Right forelimb (tissue), 1 donor: ENCODE data around the gene GOLGA2.

Source experiments
- DNase-seq: peaks from one replicate; pipeline ENCODE4 v3.0.0-alpha.2; 2018

Gene GOLGA2

DNA sequence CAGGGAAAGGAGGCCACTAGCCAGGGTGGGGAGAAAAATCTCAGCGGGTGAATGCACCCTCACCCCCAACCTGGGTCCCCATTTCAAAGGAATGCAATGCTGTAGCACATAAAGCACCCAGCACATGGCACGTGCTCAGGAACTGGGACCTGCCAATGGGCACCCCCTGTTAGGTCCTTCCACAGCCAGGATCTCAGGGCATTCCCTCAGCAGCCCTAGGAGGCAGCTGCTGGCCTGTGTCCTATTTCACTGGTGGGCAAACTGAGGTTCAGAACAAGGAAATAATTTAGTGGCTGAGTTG, 63.9 kb downstream of the GOLGA2 start:
- DNase-seq = no peak

GRCh38 chr9:128211186-128211980, 64.4 kb downstream of the GOLGA2 start:
- DNase-seq = no peak

DNA sequence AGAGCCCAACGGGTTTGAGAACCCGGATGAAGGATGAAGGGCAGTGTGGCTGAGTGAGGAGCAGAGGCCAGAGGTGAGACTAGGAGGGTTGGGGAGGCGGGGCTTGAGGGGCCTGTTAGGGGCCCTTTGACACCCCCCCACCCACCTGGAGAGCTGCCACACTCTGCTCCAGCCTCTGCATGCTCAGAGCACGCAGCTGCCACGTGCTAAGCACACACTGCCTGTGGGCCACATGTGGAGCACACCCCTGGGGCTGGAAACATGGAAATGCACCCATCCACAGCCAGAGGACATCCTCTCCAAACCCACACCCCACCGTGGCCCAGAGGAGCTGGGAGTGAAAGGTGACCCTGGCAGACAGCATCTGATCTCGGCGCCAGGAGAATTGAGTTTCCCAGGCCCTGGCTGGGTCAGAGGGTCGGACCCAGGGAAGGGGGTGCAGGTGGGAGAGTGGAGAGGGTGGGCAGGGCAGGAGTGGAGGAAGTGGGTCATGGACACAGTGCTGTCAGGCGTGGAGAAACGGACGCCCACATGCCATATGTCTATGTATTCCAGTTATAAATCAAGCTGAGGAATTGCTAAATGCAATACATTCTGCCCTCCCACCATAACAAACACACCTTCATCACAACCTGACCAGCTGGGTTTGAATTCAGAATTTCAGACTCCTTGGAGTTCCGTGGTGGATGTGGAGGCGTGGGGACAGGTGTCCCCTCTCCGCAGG, 66.7 kb downstream of the GOLGA2 start:
- DNase-seq = no peak

- DNase-seq = no peak
Measured at GRCh38 chr9:128208386-128208785, 67.4 kb downstream of the GOLGA2 start.

GRCh38 chr9:128206916-128207910, 68.6 kb downstream of the GOLGA2 start:
- no peak for DNase-seq

DNA sequence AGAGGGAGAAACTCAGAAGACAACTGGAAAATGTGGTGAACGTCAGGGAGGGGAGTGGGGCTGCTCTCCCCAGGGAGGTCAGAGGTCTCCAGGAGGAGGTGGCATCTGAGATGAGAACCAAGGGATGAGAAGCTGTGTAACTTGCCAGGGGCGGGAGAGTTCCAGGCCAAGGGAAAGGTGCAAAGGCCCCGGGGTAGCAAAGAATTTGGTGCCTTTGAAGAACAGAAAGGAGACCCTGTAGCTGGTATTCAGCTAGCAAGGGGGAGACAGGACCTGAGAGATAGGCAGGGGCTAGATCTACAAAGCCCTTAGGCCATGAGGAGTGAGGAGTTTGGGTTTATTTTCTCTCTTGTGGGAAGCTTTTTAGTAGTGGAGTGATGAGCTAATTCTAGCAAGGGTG, 69.3 kb downstream of the GOLGA2 start:
- DNase-seq = no peak
